Osteoblast (primary cell): ENCODE results near the gene ATF7IP2. TPM values are rescaled to one million over a fixed set of nuclear protein-coding genes. Genes with fewer than 3 reads are reported as not detected.
"Not testable (repeated sequence)": the region's sequence is repeated elsewhere in the genome, so short reads cannot be mapped to it uniquely, and the experiment has no call there.

Experiments
- DNase-seq: peaks from one replicate; pipeline ENCODE4 v3.0.0; 2011; ENCODE audit warnings: low spot score, mixed read lengths; ENCODE audit not compliant: insufficient read length; ENCODE audit errors: missing footprints
- H2AFZ ChIP-seq: 2 replicates; pipeline ENCODE4 v1.6.0; 2011; ENCODE audit warnings: mild to moderate bottlenecking, low read length
- H3K27ac ChIP-seq: 2 replicates; pipeline ENCODE4 v1.5.1; 2011; ENCODE audit warnings: mild to moderate bottlenecking, low read depth, low read length, moderate library complexity
- H3K27me3 ChIP-seq: 2 replicates; pipeline ENCODE4 v1.6.0; 2012; ENCODE audit warnings: mild to moderate bottlenecking, control low read depth, inconsistent platforms, low read length, moderate library complexity; ENCODE audit not compliant: insufficient read depth
- H3K36me3 ChIP-seq: 2 replicates; pipeline ENCODE4 v1.5.1; 2011; ENCODE audit warnings: mild to moderate bottlenecking, low read length, control low read depth, moderate library complexity; ENCODE audit not compliant: insufficient read depth
- H3K4me1 ChIP-seq: 2 replicates; pipeline ENCODE4 v1.5.1; 2011; ENCODE audit warnings: mild to moderate bottlenecking, low read length, control low read depth, moderate library complexity; ENCODE audit not compliant: insufficient read depth
- H3K4me2 ChIP-seq: 2 replicates; pipeline ENCODE4 v1.6.0; 2011; ENCODE audit warnings: mild to moderate bottlenecking, low read length; ENCODE audit not compliant: insufficient read depth
- H3K4me3 ChIP-seq: fragments of 200-600 bp; sonication (generic); 3 replicates; pipeline ENCODE4 v1.5.1; 2012; ENCODE audit warnings: mild to moderate bottlenecking, low read length, inconsistent platforms; ENCODE audit not compliant: insufficient read depth
- H3K79me2 ChIP-seq: 2 replicates; pipeline ENCODE4 v1.6.0; 2012; ENCODE audit warnings: mild to moderate bottlenecking, low read length, control low read depth, inconsistent platforms; ENCODE audit not compliant: insufficient read depth
- H3K9me3 ChIP-seq: 2 replicates; pipeline ENCODE4 v1.5.1; 2011; ENCODE audit warnings: low read depth, low read length, control low read depth
- H4K20me1 ChIP-seq: 2 replicates; pipeline ENCODE4 v1.6.0; 2012; ENCODE audit warnings: mild to moderate bottlenecking, low read length, control low read depth; ENCODE audit not compliant: insufficient read depth
- CTCF ChIP-seq: IDR thresholded peaks from 2 replicates; pipeline ENCODE4 v1.5.1; 2011; ENCODE audit warnings: mild to moderate bottlenecking, low read depth, low read length, moderate library complexity; ENCODE audit errors: extremely low read depth
- total RNA-seq: library from RNA; depleted of rRNA; stranded (reverse); fragments of >200 nt; gene quantifications from 2 replicates; pipeline ENCODE4 v1.2.3, GENCODE V29; 2012

Gene ATF7IP2
- total RNA-seq, 1 donor: 8.0 TPM

DNA sequence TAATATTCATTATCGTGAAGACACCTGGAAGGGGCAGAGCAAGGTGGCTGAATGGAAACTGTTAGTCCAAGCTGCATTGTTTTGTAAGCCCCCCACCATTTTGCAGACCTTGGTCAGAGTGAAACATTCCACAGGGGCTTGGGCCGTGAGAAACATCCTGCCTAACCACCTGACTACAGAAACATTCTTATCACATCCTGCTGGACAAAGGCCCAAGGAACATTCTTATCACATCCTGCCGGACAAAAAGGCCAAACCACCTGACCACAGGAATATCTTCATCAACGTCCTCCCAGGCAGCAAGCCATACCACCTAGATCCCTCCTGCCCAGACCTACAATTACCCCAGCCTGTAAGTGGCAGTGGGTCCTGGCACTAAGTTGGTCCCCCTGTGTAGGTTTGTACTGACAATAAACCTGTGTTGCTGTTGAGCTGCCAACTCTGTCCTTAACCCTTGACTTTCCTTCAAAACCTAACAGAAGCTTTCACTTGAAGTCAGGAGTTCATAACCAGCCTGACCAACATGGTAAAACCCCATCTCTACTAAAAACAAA is 19.6 kb downstream of the ATF7IP2 start:
- Histone ChIP-seq H3K27me3 (no peaks in the 10 kb centered on the region), H3K4me2 (no peak overlapping the region), H3K27ac (no peak overlapping the region), H3K4me1 (no peaks in the 10 kb centered on the region), H3K9me3 (peaks cover 7% of the 10 kb centered on the region), H3K4me3 (no peak overlapping the region), H4K20me1 (no peaks in the 10 kb centered on the region), H3K79me2 (peaks cover 2% of the 10 kb centered on the region), H3K36me3 (no peaks in the 10 kb centered on the region), H2AFZ (no peak overlapping the region)
- DNase-seq: no peak
- TF ChIP-seq CTCF: no peak

DNA sequence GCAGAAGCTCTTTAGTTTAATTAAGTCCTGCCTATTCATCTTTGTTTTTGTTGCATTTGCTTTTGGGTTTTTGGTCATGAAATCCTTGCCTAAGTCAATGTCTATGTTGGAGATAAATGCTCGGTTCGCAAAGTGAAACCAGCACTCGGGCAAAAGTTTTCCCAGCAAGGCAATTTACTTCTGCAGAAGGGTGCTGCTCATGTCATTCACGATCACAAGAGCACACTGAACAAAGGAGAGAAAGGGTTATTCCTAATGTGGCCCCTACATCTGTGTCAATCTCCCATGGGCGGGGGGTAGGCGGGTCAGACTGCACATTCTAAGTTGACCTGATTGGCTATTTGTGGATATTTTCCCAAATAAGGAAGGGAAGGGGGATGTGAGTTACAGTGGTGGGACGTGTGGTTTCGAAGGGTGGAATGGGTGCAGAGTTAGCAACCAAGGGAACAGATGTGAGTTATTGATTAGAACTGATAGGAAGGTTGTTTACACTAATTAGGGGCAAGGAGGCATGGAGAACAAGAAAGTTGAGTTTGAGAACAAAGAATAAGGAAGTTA is 23.0 kb downstream of the ATF7IP2 start:
- Histone ChIP-seq H3K4me1 (no peaks in the 10 kb centered on the region), H3K27me3 (no peaks in the 10 kb centered on the region), H3K36me3 (no peaks in the 10 kb centered on the region), H2AFZ (no peak overlapping the region), H3K79me2 (no peaks in the 10 kb centered on the region), H3K4me2 (no peak overlapping the region), H3K27ac (no peak overlapping the region), H3K9me3 (peaks cover 7% of the 10 kb centered on the region), H3K4me3 (no peak overlapping the region), H4K20me1 (no peaks in the 10 kb centered on the region)
- no peak for DNase-seq
- no peak for TF ChIP-seq CTCF

DNA sequence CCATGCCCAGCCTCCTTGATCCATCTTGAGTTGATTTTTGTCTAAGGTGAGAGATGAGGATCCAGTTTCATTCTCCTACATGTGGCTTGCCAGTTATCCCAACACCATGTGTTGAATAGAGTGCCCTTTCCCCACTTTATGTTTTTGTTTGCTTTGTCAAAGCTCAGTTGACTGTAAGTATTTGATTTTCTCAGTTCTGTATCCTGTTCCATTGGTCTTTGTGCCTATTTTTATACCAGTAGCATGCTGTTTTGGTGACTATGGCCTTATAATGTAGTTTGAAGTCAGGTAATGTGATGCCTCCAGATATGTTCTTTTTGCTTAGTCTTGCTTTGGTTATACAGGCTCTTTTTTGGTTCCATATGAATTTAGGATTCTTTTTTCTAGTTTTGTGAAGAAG is 23.9 kb downstream of the ATF7IP2 start:
- DNase-seq, H3K4me1 ChIP-seq, H3K27ac ChIP-seq, H3K4me3 ChIP-seq, H3K4me2 ChIP-seq, H3K79me2 ChIP-seq, H4K20me1 ChIP-seq, H2AFZ ChIP-seq, H3K27me3 ChIP-seq, H3K36me3 ChIP-seq, H3K9me3 ChIP-seq: not testable (repeated sequence)

DNA sequence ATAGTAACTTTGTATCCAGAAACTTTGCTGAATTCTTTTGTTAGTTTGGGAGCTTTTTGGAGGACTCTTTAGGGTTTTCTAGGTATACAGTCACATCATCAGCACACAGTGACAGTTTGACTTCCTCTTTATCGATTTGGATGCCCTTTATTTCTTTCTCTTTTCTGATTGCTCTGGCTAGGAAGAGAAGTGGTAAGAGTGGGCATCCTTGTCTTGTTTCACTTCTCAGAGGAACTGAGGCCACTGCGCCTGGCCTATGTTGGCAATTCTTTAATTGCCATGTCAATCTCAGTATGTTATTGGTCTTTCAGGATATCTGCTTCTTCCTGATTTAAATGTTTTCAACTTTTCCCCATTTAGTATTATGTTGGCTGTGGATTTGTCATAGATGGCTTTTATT is 24.6 kb downstream of the ATF7IP2 start:
- DNase-seq: no peak
- Histone ChIP-seq H3K27ac (no peak overlapping the region), H2AFZ (no peak overlapping the region), H4K20me1 (no peaks in the 10 kb centered on the region), H3K4me3 (no peak overlapping the region), H3K4me1 (no peaks in the 10 kb centered on the region), H3K27me3 (no peaks in the 10 kb centered on the region), H3K9me3 (peaks cover 7% of the 10 kb centered on the region), H3K79me2 (no peaks in the 10 kb centered on the region), H3K4me2 (no peak overlapping the region), H3K36me3 (no peaks in the 10 kb centered on the region)
- no peak for TF ChIP-seq CTCF
